Stimulated activated CD4-positive, alpha-beta T cell treated with anti-CD3 and anti-CD28 coated beads, Interleukin-1b, Interleukin-23, amount 100 ng/mL, for 4 hours (primary cell): Measurements from ENCODE around the gene ZBTB20.
A peak's percentile ranks its signal among the peaks of the same experiment; 100 is the strongest.

Experiments
- DNase-seq, 2 donors: peaks; one replicate each; pipeline ENCODE4 v3.0.0-alpha.2; 2020; ENCODE audit warnings: low read depth in 2 of 2

ZBTB20 gene

DNA sequence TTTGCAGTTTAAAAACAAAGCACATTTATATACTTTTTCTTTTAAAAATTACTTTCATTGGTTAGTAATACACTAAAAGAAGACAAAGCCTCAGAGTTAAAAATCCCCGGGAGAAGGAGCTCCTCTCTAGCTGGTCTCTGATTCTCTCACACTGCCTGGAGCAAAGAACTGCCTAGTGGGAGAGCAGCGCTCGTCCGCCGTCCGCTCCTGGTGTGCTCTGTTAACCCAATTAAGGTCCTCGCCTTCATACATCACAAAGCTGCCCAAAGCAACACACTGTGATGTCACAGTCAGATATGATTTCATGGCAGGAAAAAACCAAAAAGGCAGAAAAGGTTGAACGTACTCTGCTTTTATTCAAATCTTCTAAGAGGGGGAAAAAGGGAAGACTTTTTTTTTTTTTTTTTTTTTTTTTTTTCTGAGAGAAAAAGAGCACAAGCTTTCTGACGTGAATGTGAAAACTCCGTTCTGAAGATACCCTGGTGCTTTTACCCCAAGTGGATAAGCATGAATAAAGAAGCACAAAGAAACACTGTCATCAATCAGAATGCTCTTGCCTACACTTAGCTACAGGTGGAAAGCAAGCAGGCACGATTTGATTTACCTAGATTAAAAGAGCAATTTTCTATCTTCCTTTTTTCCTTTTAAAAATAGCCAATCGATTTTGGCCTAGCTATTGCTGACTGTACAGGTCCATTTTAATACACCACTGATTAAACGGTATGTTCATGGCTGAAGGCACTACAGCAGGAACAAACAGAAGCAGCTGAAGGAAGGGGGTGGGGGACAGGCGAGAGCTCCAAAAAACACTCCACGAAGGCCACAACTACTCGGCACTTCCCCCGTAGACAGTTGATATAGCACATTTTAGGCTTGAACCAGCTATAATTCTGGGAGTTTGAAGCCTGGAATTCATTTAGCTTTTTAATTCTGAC lies 738.1 kb downstream of the ZBTB20 start:
- DNase-seq, result no peak

- no peak for DNase-seq
These were observed 740.2 kb downstream of the ZBTB20 start for GRCh38 chr3:114406922-114407321.

- DNase-seq, result no peak
These were observed 740.8 kb downstream of the ZBTB20 start for GRCh38 chr3:114406286-114406685.

DNA sequence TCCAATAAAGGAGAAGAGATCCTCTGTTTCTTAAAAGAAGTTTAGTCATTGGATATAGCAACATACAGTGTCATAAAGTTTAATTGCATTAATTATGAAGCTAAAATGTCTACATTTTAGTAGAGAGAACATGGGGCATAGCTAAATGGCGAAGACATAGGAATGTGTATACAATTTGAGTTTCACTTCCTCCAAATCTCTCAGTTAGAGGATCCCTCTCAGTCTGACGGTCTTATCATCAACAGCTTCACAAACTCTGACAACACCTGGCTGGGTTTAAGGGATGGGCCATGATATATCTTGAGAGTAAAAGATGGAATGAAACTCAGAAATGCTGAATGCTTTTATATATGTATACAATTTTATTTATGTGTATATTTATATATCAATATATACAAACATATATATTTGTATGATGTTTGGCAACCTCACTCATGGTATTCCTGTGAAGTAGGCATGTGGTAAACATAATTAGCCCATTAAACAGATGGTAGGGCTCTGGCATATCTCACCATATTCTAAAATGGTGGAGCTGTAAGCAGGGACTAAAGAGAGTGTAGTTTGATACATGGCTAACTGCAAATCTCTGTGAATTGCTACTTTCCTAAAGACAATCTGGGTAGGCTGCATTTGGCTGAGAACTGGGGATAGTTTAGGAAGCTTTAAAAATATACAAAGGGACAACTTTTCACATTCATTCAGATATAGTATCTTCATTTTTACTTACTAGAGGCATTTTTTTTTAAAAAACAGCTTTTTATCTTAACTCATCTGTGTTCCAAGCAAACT lies 741.7 kb downstream of the ZBTB20 start:
- no peak for DNase-seq

DNA sequence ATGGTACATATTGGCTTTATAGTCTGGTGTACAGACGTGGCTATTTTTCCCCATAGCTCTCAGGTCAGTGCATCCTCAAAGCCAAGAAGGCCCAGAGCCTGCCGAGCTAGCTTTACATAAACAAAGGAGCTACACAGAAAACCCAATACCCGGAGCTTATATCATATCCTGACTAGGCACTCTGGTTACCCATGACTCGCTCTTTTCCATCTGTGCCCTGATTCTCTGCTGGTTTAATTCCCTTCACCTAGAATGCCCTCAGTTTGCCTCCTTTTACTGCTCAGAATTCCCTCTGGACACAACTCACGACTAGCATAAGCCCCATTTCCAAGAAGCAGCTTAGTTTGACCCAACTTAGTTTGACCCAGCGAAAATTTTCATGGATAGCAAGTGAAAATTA lies 742.5 kb downstream of the ZBTB20 start:
- DNase-seq, result no peak

DNA sequence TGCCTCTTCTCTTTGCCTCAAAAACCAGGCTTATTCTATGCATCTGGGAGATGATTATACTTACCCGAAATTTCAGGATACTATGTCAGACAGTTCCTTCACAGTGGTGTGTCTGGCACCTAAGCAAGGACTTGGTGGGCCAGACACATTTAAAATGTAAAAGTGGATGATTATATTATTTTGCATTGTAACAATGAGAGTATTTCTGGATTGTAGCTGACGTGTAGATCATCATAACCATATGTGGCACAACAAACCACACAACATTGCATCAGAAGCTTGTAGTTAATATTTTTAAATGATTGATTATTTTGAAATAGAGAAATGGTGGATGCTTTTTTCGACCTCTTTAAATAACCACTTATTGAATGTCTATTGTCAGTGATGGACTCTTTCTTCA lies 744.2 kb downstream of the ZBTB20 start:
- DNase-seq, result no peak

DNA sequence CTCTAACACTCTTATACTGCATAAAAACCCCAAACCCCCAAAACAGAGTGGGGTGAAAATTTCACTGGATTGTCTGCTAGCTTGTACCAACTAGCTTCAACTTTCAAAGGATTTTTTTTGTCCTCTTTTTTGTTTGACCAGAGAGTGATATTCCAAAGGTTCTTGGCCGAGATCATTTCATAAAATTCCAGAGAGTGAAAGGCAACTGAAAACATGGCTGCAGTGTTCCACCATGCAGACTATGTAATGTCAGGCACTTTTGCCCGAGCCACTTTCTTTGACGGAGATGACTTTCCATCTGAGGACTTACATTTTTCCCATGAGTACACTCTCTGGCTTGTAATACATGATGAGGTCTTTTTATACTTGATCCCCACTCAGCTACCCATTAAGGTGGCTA lies 745.7 kb downstream of the ZBTB20 start:
- no peak for DNase-seq

DNA sequence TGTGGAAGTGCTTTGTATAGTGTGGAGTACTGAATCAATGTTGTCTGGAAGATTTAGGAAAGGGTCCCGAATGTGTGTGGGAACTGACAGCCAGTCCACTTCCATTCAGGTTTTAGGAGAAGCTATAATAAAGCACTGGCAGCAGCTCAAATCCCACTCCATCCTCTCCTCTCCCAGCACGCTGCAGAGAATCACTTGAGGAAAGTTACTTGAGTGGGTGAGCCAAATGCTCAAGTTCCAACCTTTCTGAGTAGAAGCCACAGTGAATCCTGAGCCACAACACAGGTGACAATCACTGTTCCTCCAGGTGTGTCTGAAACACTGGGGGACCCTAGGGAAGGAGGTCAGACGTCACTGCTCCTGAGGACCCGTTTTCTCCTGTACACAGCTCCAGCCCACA lies 746.7 kb downstream of the ZBTB20 start:
- DNase-seq, result no peak

DNA sequence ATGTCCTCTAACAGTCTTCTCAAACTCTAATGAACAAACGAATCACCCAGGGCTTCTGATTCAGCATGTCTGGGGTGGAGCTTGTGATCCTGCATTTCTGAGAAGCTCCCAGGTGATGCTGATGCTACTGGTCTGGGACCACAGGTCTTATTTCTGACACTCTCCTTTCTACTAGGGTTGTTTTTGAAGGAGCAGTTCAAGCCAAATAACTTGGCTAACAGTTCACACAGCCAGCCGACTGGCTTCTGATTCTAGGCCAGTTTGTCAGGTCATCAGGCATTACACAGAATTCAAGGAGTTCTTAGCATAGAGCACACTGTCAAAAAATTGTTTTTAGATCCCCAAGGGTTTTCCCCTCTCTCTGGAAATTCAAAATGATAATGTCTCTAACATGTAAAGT lies 752.5 kb downstream of the ZBTB20 start:
- no peak for DNase-seq

DNA sequence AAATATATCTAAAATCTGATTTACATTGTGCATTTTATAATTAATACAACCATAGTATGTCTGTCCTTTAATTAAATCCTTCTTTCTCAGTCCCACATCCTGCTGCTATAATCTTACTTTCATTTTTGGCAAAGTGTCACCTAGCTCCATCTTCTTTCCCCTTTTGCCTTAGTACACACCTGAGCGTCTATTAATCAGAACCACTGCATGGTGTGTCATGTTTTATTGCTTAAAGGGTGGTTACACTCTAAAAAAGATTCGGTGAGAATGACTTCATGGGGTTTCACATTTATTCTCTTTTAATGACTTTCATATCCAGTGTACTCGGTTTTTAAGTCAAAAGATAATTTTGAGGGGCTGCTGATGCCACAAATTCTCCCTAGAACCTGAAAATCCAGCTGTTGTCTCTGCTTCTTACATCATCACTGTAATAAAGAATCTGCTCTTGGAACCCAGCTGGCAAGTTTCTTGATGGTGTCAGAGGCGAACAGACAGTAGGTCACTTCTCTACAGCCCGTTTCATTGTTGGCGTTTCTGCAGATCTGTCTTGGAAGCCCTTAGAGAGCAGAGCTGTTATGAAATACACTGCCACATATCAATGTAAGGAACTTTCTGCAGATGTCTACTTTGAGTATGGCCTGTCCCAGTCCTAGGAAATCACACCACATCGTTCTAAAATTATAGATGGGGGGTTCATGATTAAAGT lies 753.6 kb downstream of the ZBTB20 start:
- DNase-seq, result no peak

- no peak for DNase-seq
These were observed 754.3 kb downstream of the ZBTB20 start for GRCh38 chr3:114392831-114393230.

DNA sequence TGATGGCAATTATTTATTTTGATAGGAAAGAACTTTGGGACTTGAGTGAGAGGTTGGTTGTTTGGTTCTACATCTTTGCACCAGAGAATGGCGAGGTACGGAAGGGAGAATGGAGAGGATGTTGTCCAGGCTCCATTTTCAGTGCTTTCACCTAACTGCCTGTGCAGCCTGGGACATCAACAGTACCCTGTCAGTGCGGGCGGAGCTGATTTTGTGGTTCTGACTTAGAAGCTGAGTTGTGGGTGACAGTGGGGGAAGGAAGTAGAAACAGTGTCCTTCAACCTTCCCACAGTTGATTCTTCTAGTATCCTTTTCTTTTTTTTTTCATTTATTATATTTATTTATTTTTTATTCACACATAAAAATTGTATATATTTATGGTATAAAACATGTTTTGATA lies 757.9 kb downstream of the ZBTB20 start:
- no peak for DNase-seq

GRCh38 chr3:114384558-114384903 lies 762.6 kb downstream of the ZBTB20 start:
- no peak for DNase-seq

DNA sequence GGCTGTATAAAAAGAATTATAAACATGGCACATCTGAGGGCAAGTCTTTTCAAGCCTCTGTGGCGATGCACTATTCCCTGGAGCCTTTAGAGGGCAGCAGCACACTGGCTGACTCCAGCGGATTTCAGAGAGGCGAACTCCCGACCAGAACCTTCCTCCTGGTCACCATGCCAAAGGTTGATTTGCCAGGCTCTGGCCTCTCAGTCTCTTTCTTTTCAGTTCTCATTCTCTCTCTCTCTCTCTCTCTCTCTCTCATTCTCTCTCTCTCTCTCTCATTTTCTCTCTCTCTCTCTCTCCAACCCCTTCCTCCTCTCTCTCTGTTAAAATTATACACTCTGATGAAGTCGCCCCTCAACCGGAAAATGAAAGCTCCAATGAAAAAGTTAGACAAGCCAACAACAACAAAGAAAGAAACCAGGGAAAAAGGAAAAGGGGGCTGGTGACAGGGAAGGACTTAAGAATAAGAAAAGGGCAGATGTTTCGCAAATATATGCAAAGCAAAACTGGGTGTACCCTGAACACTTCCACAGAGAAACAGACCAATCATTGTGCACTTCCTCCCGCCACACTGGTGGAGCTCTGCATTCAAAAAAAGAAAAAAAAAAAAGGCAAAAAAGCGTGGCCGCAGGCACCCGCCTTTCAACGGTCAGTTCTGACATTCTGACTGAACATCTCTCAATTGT lies 763.1 kb downstream of the ZBTB20 start:
- DNase-seq, result peak; percentile 45 to 54

- no peak for DNase-seq
These were observed 766.8 kb downstream of the ZBTB20 start for GRCh38 chr3:114380233-114380651.

DNA sequence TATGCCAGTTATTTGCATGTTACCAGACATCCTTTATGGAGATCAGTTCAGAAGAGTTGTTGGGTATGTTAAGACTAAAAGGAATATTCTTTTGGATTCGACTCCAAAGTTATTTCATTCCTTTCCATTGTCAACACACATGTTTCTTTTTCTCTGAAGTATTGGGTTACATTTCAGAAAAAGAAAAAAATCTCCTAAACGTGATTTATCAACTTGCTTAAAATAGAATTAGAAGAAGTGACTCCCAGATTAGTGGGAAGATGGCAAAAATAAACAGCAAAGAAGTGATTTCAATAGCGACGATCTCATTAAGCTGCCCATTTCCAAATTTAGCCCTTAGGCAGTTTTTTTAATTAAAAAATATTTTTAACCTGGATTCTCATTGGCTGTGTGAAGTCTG lies 767.8 kb downstream of the ZBTB20 start:
- DNase-seq, result no peak

GRCh38 chr3:114378760-114379159 lies 768.3 kb downstream of the ZBTB20 start:
- DNase-seq, result no peak

- DNase-seq, result no peak
These were observed 769.7 kb downstream of the ZBTB20 start for GRCh38 chr3:114377426-114377825.

- no peak for DNase-seq
These were observed 770.4 kb downstream of the ZBTB20 start for GRCh38 chr3:114376516-114377185.

DNA sequence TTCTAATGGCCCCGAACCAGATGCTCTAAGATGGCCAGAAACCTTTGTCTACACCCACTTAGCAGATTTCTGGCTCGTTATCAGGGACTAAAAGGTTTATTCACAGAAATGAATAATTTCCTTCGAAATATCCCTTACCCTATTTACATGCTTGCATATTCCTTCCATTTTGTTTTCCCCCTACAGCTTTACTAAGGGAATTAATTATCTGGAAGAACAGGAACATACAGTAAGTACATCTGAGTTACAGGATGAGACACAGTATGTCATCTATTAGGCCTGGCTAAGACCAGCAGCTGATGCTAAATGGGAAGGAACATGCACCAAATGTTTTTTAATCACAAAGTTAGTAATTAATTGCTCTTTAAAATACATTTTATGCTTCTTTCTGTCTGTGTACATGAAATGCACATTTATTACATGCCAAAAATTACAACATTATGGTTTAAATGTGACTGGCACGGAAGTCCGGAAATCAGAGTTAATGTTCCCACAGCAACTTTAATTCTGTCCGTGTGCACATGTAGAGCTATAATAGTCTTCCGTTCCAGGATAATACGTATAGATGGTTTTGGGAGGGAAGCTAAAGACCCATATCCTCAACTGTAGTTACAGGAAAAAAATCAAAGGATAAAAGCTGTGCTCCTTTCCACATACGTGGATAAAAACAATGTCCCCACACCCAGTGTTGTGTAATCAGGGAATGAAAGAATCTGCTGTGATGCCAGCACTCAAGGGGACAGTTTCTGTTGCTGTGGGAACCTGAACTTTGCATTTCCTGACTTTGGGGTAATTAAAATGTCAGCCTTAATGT lies 771.3 kb downstream of the ZBTB20 start:
- DNase-seq, result no peak
